Esophagus muscularis mucosa (tissue), 4 donors: Measurements from ENCODE around the gene OR1L4. TPM values are rescaled to one million over a fixed set of nuclear protein-coding genes. Genes with fewer than 3 reads are reported as not detected.

Experiments used
- DNase-seq: peaks from one replicate; pipeline ENCODE4 v3.0.0-alpha.2; 2017; ENCODE audit errors: extremely low spot score
- H3K27ac ChIP-seq, 4 donors: fragments of 200-600 bp; sonication (generic); replicated peaks in 1 of 4; 1 replicate in 3 of 4; 2 replicates in 1 of 4; pipeline ENCODE4 v1.5.1; 2016 to 2019; ENCODE audit warnings: mild to moderate bottlenecking in 1 of 4
- H3K27me3 ChIP-seq, 4 donors: fragments of 200-600 bp; sonication (generic); one replicate each; pipeline versions ENCODE4 v1.5.1 to v1.6.0; 2016 to 2019
- H3K36me3 ChIP-seq, 4 donors: fragments of 200-600 bp; sonication (generic); one replicate each; pipeline ENCODE4 v1.5.1; 2016 to 2019
- H3K4me1 ChIP-seq, 4 donors: fragments of 200-600 bp; sonication (generic); one replicate each; pipeline ENCODE4 v1.5.1; 2016 to 2019
- H3K4me3 ChIP-seq, 4 donors: fragments of 200-600 bp; sonication (generic); 1 replicate in 2 of 4; 2 replicates in 2 of 4; pipeline ENCODE4 v1.5.1; 2016 to 2019; ENCODE audit warnings: mild to moderate bottlenecking in 4 of 4, moderate library complexity in 1 of 4
- H3K9me3 ChIP-seq, 4 donors: fragments of 200-600 bp; sonication (generic); 1 replicate in 3 of 4; 2 replicates in 1 of 4; pipeline ENCODE4 v1.5.1; 2016 to 2019
- EP300 ChIP-seq: sonication (generic); formaldehyde crosslinking; IDR thresholded peaks from one replicate; pipeline ENCODE4 v1.6.1; 2017; ENCODE audit warnings: antibody characterized with exemption
- POLR2A ChIP-seq: fragments of 450-650 bp; IDR thresholded peaks from one replicate; pipeline ENCODE4 v1.6.1; 2017; ENCODE audit warnings: antibody characterized with exemption, moderate library complexity, mild to moderate bottlenecking, low read depth
- POLR2AphosphoS5 ChIP-seq, 2 donors: sonication (generic); formaldehyde crosslinking; IDR thresholded peaks; one replicate each; pipeline ENCODE4 v1.6.1; 2017; ENCODE audit warnings: antibody characterized with exemption in 2 of 2
- WGBS: methylation state at CpG from one replicate; pipeline ENCODE4 v1.1.5; 2018; 5-methylcytosine and 5-hydroxymethylcytosine counted together
- intact Hi-C: fragments of 100-400 bp; cut with DNase I; formaldehyde crosslinking; loops from one replicate; pipeline ENCODE4 v1.15.1; 2023
- total RNA-seq, 4 donors: library from RNA; depleted of rRNA; stranded (reverse); fragments of >200 nt; gene quantifications; one replicate each; pipeline versions ENCODE4 v1.1.0 to v1.2.1, GENCODE V29; 2016
- TF ChIP-seq, protein P1 (sequence below), 3 experiments: fragments of 200-600 bp in 2 of 3; fragments of 450-650 bp in 1 of 3; sonication (generic) in 2 of 3; IDR thresholded peaks; one replicate each; pipeline ENCODE4 v1.5.1; 2017 to 2019; ENCODE audit warnings: antibody characterized with exemption in 3 of 3, mild to moderate bottlenecking in 2 of 3, moderate library complexity in 1 of 3

OR1L4 gene, protein sequence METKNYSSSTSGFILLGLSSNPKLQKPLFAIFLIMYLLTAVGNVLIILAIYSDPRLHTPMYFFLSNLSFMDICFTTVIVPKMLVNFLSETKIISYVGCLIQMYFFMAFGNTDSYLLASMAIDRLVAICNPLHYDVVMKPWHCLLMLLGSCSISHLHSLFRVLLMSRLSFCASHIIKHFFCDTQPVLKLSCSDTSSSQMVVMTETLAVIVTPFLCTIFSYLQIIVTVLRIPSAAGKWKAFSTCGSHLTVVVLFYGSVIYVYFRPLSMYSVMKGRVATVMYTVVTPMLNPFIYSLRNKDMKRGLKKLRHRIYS
- not detected for total RNA-seq

DNA sequence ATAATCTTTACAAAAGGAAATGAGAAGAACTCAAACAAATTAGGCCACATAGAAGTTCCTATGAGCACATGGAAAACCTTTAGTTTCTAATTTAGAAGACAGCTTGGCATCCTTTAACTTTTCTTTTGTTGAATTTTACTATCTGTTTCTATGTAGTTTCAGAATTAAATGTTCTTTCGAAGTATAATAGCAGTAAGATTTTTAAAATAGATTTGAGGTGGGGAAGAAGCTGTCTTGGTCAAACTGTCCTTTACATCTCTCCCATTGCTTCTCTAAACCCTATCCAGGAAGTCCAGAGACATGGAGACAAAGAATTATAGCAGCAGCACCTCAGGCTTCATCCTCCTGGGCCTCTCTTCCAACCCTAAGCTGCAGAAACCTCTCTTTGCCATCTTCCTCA lies at the start of gene OR1L4:
OR1L4 (plus strand) TSS at position 301 of the 400 bp plus-strand sequence; CDS start at position 301, 0 bp downstream.
- Histone ChIP-seq H3K4me3 (no peak within 1 kb of the TSS), H3K27ac (no peak within 1 kb of the TSS), H3K27me3 (no peaks in the 10 kb centered on the region), H3K4me1 (no peaks in the 10 kb centered on the region), H3K36me3 (no peaks in the 10 kb centered on the region), H3K9me3 (peaks cover 0 to 66% (median 57%) of the 10 kb centered on the region in 4 donors)
- DNase-seq, result no peak
- TF ChIP-seq EP300 (no peak), POLR2AphosphoS5 (IDR thresholded peaks at IDR 0.05) (no peak), POLR2A (no peak)
- TF ChIP-seq, protein P1, sequence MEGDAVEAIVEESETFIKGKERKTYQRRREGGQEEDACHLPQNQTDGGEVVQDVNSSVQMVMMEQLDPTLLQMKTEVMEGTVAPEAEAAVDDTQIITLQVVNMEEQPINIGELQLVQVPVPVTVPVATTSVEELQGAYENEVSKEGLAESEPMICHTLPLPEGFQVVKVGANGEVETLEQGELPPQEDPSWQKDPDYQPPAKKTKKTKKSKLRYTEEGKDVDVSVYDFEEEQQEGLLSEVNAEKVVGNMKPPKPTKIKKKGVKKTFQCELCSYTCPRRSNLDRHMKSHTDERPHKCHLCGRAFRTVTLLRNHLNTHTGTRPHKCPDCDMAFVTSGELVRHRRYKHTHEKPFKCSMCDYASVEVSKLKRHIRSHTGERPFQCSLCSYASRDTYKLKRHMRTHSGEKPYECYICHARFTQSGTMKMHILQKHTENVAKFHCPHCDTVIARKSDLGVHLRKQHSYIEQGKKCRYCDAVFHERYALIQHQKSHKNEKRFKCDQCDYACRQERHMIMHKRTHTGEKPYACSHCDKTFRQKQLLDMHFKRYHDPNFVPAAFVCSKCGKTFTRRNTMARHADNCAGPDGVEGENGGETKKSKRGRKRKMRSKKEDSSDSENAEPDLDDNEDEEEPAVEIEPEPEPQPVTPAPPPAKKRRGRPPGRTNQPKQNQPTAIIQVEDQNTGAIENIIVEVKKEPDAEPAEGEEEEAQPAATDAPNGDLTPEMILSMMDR (IDR thresholded peaks at IDR 0.05), result no peak
- 92% methylated on average over 1 of the region's 1 CpG for WGBS
- intact Hi-C loops, result no loop called here

DNA sequence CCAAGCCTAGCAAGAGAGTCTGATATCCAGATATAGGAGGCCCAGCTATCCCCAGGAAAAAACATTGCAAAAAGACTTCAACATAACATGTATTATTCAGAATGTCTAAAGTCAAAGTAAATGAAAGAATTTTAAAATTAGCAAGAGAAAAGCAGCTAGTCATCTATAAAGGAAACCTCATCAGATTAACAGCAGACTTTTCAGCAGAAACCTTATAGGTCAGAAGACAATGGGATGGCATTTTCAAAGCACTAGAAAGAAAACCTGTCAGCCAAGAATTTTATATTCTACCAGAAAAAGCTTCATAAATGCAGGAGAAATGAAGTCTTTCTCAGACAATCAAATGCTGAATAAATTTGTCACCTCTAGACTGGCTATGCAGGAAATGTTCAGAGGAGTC lies 38.9 kb upstream of the OR1L4 start:
- DNase-seq, result no peak
- Histone ChIP-seq H3K4me3 (no peak overlapping the region), H3K9me3 (peaks cover 0 to 19% (median 4%) of the 10 kb centered on the region in 4 donors), H3K27ac (no peak overlapping the region), H3K4me1 (no peaks in the 10 kb centered on the region), H3K36me3 (no peaks in the 10 kb centered on the region), H3K27me3 (no peaks in the 10 kb centered on the region)
- no peak for TF ChIP-seq POLR2A
- no peak for TF ChIP-seq EP300
- TF ChIP-seq POLR2AphosphoS5 (IDR thresholded peaks at IDR 0.05), result no peak
- TF ChIP-seq, protein P1 (IDR thresholded peaks at IDR 0.05), result no peak
- intact Hi-C loops, result no loop called here

DNA sequence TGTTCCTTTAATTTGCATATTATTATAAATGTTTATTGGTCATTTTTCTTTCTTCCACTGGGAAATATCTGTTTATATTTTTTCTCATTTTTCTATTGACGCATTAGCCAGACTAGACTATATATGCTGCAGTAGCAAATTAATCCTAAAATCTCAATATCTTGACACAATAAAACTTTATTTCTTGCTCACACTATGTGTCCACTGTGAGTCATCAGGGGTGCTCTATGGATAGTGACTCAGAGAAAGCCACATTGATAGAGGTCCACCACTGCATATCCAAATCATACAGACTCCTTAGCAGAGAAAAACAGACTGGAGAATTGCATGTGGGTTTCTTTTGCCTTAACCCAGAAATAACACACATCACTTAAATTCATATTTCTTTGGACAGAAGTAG lies 28.1 kb upstream of the OR1L4 start:
- Histone ChIP-seq H3K4me3 (no peak overlapping the region), H3K4me1 (no peaks in the 10 kb centered on the region), H3K36me3 (no peaks in the 10 kb centered on the region), H3K27ac (no peak overlapping the region), H3K27me3 (no peaks in the 10 kb centered on the region), H3K9me3 (peaks cover 0 to 32% (median 17%) of the 10 kb centered on the region in 4 donors)
- DNase-seq, result no peak
- intact Hi-C loops, result no loop called here
- 97% methylated on average over 1 of the region's 1 CpG for WGBS
- TF ChIP-seq, protein P1 (IDR thresholded peaks at IDR 0.05), result no peak
- TF ChIP-seq EP300, result no peak
- no peak for TF ChIP-seq POLR2AphosphoS5 (IDR thresholded peaks at IDR 0.05)
- no peak for TF ChIP-seq POLR2A

DNA sequence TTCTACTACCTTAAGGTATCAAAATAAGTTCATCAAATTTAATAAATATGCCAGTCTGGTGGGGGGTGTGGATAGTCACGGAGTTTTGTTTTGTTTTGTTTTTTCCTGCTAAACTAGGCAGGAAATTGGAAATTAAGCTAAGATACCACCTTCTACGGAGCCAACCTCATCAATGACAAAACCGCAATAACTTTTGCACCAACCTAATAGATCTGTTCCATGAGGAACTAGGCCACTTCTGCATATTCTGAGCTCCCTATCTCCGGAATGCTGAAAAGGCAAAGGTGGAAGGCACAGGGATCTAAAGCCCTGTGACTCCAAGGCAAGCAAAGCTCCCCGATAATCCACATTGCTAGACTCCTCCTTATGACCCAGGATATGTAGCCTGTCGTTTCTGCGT lies 5.8 kb upstream of the OR1L4 start:
- 83% methylated on average over 7 of the region's 7 CpGs for WGBS
- Histone ChIP-seq H3K4me1 (no peaks in the 10 kb centered on the region), H3K36me3 (no peaks in the 10 kb centered on the region), H3K9me3 (peaks cover 0 to 19% (median 12%) of the 10 kb centered on the region in 4 donors), H3K4me3 (no peak overlapping the region), H3K27me3 (no peaks in the 10 kb centered on the region), H3K27ac (no peak overlapping the region)
- no peak for DNase-seq
- intact Hi-C loops, result no loop called here
- TF ChIP-seq POLR2A (no peak), EP300 (no peak), POLR2AphosphoS5 (IDR thresholded peaks at IDR 0.05) (no peak)
- TF ChIP-seq, protein P1 (IDR thresholded peaks at IDR 0.05), result no peak

DNA sequence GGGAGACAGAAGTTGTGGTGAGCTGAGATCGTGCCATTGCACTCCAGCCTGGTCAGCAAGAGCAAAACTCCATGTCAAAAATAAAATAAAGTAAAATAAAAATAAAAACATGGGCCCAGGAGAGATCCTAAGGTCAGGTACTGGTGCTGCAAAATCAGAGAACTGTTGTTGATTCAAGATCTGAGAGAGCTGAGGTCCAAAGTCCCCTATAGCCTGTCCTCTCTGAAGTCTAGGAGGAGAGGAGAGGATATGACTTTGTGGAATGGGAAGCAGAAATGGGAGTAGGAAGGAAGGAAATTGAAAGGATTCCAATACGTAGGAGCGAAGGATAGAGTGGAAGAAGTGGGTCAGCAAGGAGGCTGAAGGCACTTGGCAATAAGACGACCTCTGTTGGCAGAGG lies 4.6 kb upstream of the OR1L4 start:
- Histone ChIP-seq H3K4me1 (no peaks in the 10 kb centered on the region), H3K27ac (no peak overlapping the region), H3K9me3 (peaks cover 0 to 31% (median 23%) of the 10 kb centered on the region in 4 donors), H3K36me3 (no peaks in the 10 kb centered on the region), H3K27me3 (no peaks in the 10 kb centered on the region), H3K4me3 (no peak overlapping the region)
- WGBS, result 65% methylated on average over 4 of the region's 4 CpGs
- intact Hi-C loops, result no loop called here
- TF ChIP-seq POLR2AphosphoS5 (IDR thresholded peaks at IDR 0.05), result no peak
- DNase-seq, result no peak
